Activated CD4-positive, alpha-beta memory T cell treated with anti-CD3 and anti-CD28 coated beads for 36 hours (primary cell): ENCODE results near the gene CCDC57. TPM values are rescaled to one million over a fixed set of nuclear protein-coding genes. Genes with fewer than 3 reads are reported as not detected.

Source experiments
- CTCF ChIA-PET: fragments of 350-600 bp; sonication (Branson Sonifier 250); formaldehyde crosslinking; loops from one replicate; lab custom pipeline; 2021; ENCODE audit warnings: antibody characterized with exemption, inconsistent platforms; lab: Charles Lee
- POLR2A ChIA-PET: fragments of 350-600 bp; sonication (Branson Sonifier 250); formaldehyde crosslinking; loops from one replicate; lab custom pipeline; 2021; ENCODE audit warnings: antibody characterized with exemption; lab: Charles Lee
- DNase-seq: peaks from one replicate; pipeline ENCODE4 v3.0.0-alpha.2; 2020
- H3K27ac Mint-ChIP-seq: one replicate; pipeline ENCODE4 v1.8.0; 2021; ENCODE audit warnings: mixed read lengths
- H3K27me3 Mint-ChIP-seq: one replicate; pipeline ENCODE4 v1.8.0; 2021; ENCODE audit warnings: mixed read lengths
- H3K36me3 Mint-ChIP-seq: one replicate; pipeline ENCODE4 v1.8.0; 2021; ENCODE audit warnings: mixed read lengths
- H3K4me1 Mint-ChIP-seq: one replicate; pipeline ENCODE4 v1.8.0; 2021; ENCODE audit warnings: low read depth, mixed read lengths
- H3K4me3 Mint-ChIP-seq: one replicate; pipeline ENCODE4 v1.8.0; 2021; ENCODE audit warnings: mild to moderate bottlenecking, mixed read lengths
- H3K9me3 Mint-ChIP-seq: one replicate; pipeline ENCODE4 v1.8.0; 2021; ENCODE audit warnings: mixed read lengths
- intact Hi-C: fragments of 100-400 bp; cut with micrococcal nuclease; formaldehyde crosslinking; loops from one replicate; pipeline ENCODE4 v1.15.1; 2023
- total RNA-seq, 2 experiments: library from RNA; stranded (reverse); gene quantifications; one replicate each; pipeline ENCODE4 v1.2.3, GENCODE V29; 2021

Gene CCDC57
- total RNA-seq, 2 experiments from 2014 or later = 49.6 to 51.7 TPM

DNA sequence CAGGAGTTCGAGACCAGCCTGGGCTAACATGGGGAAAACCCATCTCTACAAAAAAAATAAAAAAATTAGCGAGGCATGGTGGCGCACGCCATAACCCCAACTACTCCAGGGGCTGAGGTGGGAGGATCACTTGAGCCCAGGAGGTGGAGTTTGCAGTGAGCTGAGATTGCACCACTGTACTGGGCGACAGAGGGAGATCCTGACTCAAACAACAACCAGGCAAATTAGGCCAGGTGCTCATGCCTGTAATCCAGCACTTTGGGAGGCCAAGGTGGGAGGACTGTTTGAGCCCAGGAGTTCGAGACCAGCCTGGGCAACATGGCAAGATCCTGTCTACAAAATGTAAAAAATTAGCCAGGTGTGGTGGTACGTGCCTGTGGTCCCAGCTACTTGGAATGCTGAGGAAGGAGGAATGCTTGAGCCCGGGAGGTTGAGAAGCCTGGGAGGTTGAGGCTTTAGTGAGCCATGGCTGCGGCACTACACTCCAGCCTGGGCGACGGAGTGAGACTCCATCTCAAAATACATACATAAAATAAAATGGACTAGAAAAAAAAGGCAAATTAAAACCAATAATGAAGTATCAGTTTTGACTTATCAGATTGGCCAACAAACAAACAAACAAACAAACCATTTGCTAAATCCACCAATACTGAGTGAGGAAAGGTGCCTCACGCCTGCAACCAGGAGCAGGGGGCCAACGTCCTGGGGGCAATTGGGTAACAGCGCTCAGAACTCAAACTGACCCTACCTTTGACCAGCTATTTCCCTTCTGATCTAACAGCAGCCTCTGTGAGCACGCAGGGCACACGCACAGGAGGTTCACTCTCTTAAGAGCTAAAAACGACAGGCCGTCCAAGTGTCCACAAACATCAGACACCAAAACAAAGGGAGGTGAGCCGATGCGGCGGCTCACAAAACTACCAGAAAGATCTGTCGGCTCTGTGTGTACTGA lies 95.2 kb downstream of the CCDC57 start:
- H3K27ac Mint-ChIP-seq = no peak overlapping the region
- intact Hi-C loops = no loop called here
- peaks cover 2% of the 10 kb centered on the region for H3K36me3 Mint-ChIP-seq
- no peak overlapping the region for H3K4me3 Mint-ChIP-seq
- no peaks in the 10 kb centered on the region for H3K27me3 Mint-ChIP-seq
- no peak for DNase-seq
- H3K9me3 Mint-ChIP-seq = no peaks in the 10 kb centered on the region
- H3K4me1 Mint-ChIP-seq = peaks cover 13% of the 10 kb centered on the region
- ChIA-PET CTCF (interaction anchor here (0.6 to 1.1 kb wide), 4 partner anchors 17 to 231 kb away, joined by 3 read pairs; partner anchors contain the start of gene DCXR), POLR2A (no interaction called here)

DNA sequence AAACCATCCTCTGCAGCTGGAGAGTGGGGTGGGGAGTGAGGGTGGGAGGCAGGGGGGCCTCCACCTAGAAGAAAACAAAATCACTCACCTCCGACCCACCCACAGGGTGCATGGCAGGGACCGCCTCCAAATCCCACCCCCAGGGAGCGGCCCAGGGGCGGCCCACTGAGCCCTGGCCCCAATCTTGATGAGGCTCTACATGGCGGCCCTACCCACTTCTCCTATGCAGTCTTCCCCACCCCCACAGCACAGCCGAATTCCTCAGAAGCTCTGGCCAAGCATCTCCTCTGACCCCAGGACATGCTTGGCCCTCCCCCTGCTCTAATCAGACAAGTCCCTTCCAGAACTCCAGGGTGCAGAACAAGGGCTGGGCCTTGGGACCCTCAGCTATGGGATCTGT lies 96.4 kb downstream of the CCDC57 start:
- intact Hi-C loops = no loop called here
- Mint-ChIP-seq H3K4me3 (no peak overlapping the region), H3K27ac (no peak overlapping the region), H3K27me3 (no peaks in the 10 kb centered on the region), H3K9me3 (no peaks in the 10 kb centered on the region), H3K36me3 (no peaks in the 10 kb centered on the region), H3K4me1 (peaks cover 8% of the 10 kb centered on the region)
- CTCF ChIA-PET = interaction anchor here (1.1 kb wide), 1 partner anchor 79 kb away, joined by 3 read pairs; the partner anchor contains the start of gene DCXR
- DNase-seq = no peak
- POLR2A ChIA-PET = no interaction called here

- intact Hi-C loops = no loop called here
- no peaks in the 10 kb centered on the region for H3K36me3 Mint-ChIP-seq
- peaks cover 10% of the 10 kb centered on the region for H3K4me1 Mint-ChIP-seq
- H3K27me3 Mint-ChIP-seq = no peaks in the 10 kb centered on the region
- CTCF ChIA-PET = no interaction called here
- H3K27ac Mint-ChIP-seq = no peak overlapping the region
- no peaks in the 10 kb centered on the region for H3K9me3 Mint-ChIP-seq
- POLR2A ChIA-PET = no interaction called here
- DNase-seq = no peak
- H3K4me3 Mint-ChIP-seq = no peak overlapping the region
These were observed 97.8 kb downstream of the CCDC57 start for GRCh38 chr17:82114872-82115271.

- POLR2A ChIA-PET = no interaction called here
These were observed 98.2 kb downstream of the CCDC57 start for GRCh38 chr17:82114447-82114846.

DNA sequence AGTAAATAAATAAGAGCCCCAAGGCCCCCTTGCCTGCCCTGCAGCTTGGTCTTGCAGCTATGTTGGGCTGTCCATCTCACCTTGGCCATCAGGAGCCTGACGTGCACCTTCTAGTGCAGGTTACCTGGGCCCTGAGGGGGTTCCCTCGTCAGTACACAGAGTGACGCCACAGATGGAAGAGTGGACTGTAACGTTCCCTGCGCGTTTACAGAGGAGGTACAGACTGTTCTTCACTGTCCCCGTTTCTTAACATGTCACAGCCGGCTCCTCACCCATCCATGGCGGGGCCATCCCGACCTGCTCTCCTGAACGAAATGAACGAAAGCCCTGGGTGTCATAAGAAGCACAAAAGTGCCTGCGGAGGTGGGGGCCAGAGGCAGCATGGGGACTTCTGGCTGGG lies 98.7 kb downstream of the CCDC57 start:
- Mint-ChIP-seq H3K9me3 (no peaks in the 10 kb centered on the region), H3K27ac (no peak overlapping the region), H3K4me1 (peaks cover 6% of the 10 kb centered on the region), H3K36me3 (no peaks in the 10 kb centered on the region), H3K4me3 (no peak overlapping the region), H3K27me3 (no peaks in the 10 kb centered on the region)
- intact Hi-C loops = no loop called here
- ChIA-PET POLR2A (no interaction called here), CTCF (no interaction called here)
- no peak for DNase-seq

More at GRCh38 chr17:82114447-82114846, 98.2 kb downstream of the CCDC57 start:
- no peak overlapping the region for H3K27ac Mint-ChIP-seq
- H3K4me3 Mint-ChIP-seq = no peak overlapping the region
- no peak for DNase-seq
- no peaks in the 10 kb centered on the region for H3K27me3 Mint-ChIP-seq
- no peaks in the 10 kb centered on the region for H3K36me3 Mint-ChIP-seq
- intact Hi-C loops = no loop called here
- H3K4me1 Mint-ChIP-seq = peaks cover 8% of the 10 kb centered on the region
- CTCF ChIA-PET = no interaction called here
- H3K9me3 Mint-ChIP-seq = no peaks in the 10 kb centered on the region

DNA sequence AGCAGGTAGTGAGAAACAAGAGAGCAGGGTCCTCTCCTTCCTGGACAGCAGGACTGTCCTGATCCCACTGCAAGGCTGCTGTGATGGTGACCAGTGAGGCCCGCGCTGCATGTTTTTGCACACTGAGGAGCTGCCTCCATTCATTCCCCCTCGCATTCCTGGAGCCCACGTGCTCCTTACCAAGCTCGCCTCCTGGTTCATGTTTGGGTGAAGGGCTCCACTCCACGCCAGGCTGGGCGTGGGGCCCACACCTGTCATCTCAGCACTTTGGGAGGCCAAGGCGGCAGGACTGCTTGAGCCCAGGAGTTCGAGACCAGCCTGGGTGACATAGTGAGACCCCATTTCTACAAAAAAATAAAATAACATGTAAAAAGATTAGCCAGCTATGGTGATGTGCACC lies 99.2 kb downstream of the CCDC57 start:
- Mint-ChIP-seq H3K27me3 (no peaks in the 10 kb centered on the region), H3K4me1 (peaks cover 9% of the 10 kb centered on the region), H3K4me3 (no peak overlapping the region), H3K9me3 (no peaks in the 10 kb centered on the region), H3K36me3 (no peaks in the 10 kb centered on the region), H3K27ac (no peak overlapping the region)
- ChIA-PET POLR2A (no interaction called here), CTCF (no interaction called here)
- intact Hi-C loops = no loop called here
- DNase-seq = no peak

GRCh38 chr17:82112914-82113311 lies 99.7 kb downstream of the CCDC57 start:
- no peaks in the 10 kb centered on the region for H3K36me3 Mint-ChIP-seq
- no peak for DNase-seq
- H3K4me1 Mint-ChIP-seq = peaks cover 9% of the 10 kb centered on the region
- H3K27me3 Mint-ChIP-seq = no peaks in the 10 kb centered on the region
- intact Hi-C loops = no loop called here
- ChIA-PET POLR2A (no interaction called here), CTCF (no interaction called here)
- no peak overlapping the region for H3K4me3 Mint-ChIP-seq
- no peak overlapping the region for H3K27ac Mint-ChIP-seq
- H3K9me3 Mint-ChIP-seq = no peaks in the 10 kb centered on the region

- intact Hi-C loops = no loop called here
- Mint-ChIP-seq H3K4me1 (peaks cover 11% of the 10 kb centered on the region), H3K27ac (no peak overlapping the region), H3K4me3 (no peak overlapping the region), H3K36me3 (no peaks in the 10 kb centered on the region), H3K9me3 (no peaks in the 10 kb centered on the region), H3K27me3 (no peaks in the 10 kb centered on the region)
- POLR2A ChIA-PET = no interaction called here
- DNase-seq = no peak
- CTCF ChIA-PET = no interaction called here
These were observed 100.3 kb downstream of the CCDC57 start for GRCh38 chr17:82112181-82112913.

GRCh38 chr17:82110298-82110697 lies 102.3 kb downstream of the CCDC57 start:
- Mint-ChIP-seq H3K27me3 (no peaks in the 10 kb centered on the region), H3K4me1 (peaks cover 24% of the 10 kb centered on the region), H3K4me3 (no peak overlapping the region), H3K9me3 (no peaks in the 10 kb centered on the region), H3K27ac (peak overlapping the region; percentile 52), H3K36me3 (no peaks in the 10 kb centered on the region)
- ChIA-PET CTCF (interaction anchor here (0.6 kb wide), 1 partner anchor 75 kb away, joined by 3 read pairs; no protein-coding TSS in a partner anchor), POLR2A (interaction anchor here (1.3 kb wide), 1 partner anchor 73 kb away, joined by 3 read pairs; the partner anchor contains the start of gene DCXR)
- peak; percentile 58 for DNase-seq
- intact Hi-C loops = loop anchor here (1.0 kb wide), 1 partner anchor 12 kb away; the partner anchor contains the start of gene FASN

DNA sequence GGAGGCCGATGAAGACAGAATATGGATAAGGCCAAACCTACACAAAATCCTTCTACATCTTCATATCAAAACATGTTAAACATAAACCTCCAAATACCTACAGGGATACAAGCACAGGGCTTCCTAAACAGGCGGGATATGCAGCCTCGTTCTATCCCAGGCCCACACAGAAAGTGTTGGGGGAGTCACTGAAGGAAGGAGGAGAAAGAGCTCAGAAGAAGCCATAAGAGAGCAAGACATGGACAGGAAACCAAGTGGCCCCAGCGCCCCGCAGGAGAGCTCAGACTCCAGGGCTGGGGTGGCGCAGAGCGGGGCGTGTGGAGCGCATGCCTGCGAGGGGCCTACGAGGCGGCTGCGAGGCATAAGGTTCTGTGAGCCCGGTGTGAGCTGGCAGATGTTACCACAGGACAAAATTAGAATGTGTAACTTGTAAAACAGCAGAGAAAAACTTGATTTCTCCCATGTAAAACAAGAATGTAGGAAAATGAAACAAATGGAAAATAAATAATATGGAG lies 103.6 kb downstream of the CCDC57 start:
- Mint-ChIP-seq H3K4me1 (peaks cover 29% of the 10 kb centered on the region), H3K27ac (no peak overlapping the region), H3K9me3 (no peaks in the 10 kb centered on the region), H3K27me3 (no peaks in the 10 kb centered on the region), H3K4me3 (no peak overlapping the region), H3K36me3 (peaks cover 1% of the 10 kb centered on the region)
- intact Hi-C loops = no loop called here
- CTCF ChIA-PET = interaction anchor here (0.7 kb wide), 1 partner anchor 186 kb away, joined by 3 read pairs; no protein-coding TSS in a partner anchor
- DNase-seq = no peak
- POLR2A ChIA-PET = interaction anchor here (0.8 kb wide), 1 partner anchor 13 kb away, joined by 3 read pairs; no protein-coding TSS in a partner anchor

- Mint-ChIP-seq H3K36me3 (peaks cover 1% of the 10 kb centered on the region), H3K27me3 (no peaks in the 10 kb centered on the region), H3K4me3 (no peak overlapping the region), H3K27ac (no peak overlapping the region), H3K4me1 (peaks cover 29% of the 10 kb centered on the region), H3K9me3 (no peaks in the 10 kb centered on the region)
- CTCF ChIA-PET = interaction anchor here (0.7 kb wide), 1 partner anchor 185 kb away, joined by 3 read pairs; no protein-coding TSS in a partner anchor
- no peak for DNase-seq
- POLR2A ChIA-PET = interaction anchor here (0.8 kb wide), 1 partner anchor 13 kb away, joined by 3 read pairs; no protein-coding TSS in a partner anchor
- intact Hi-C loops = no loop called here
These were observed 104.1 kb downstream of the CCDC57 start for GRCh38 chr17:82108496-82108945.

- Mint-ChIP-seq H3K9me3 (no peaks in the 10 kb centered on the region), H3K27ac (peak overlapping the region; percentile 28), H3K4me3 (no peak overlapping the region), H3K4me1 (peaks cover 29% of the 10 kb centered on the region), H3K27me3 (no peaks in the 10 kb centered on the region), H3K36me3 (peaks cover 1% of the 10 kb centered on the region)
- no peak for DNase-seq
- POLR2A ChIA-PET = no interaction called here
- CTCF ChIA-PET = no interaction called here
- intact Hi-C loops = no loop called here
These were observed 104.6 kb downstream of the CCDC57 start for GRCh38 chr17:82108038-82108437.
